ENCODE results near the gene TMPRSS13. TPM values are rescaled to one million over a fixed set of nuclear protein-coding genes. Genes with fewer than 3 reads are reported as not detected.

The TMPRSS13 gene
- total and polyA plus RNA-seq, 2 donors from 2014 or later = 1.2 to 1.9 TPM

GRCh38 chr11:117892651-117893050 is 36.6 kb downstream of the TMPRSS13 start:
- Histone ChIP-seq H3K36me3 (ENCODE audit: control insufficient read depth in 2 of 3, insufficient read depth in 3 of 3, low read length in 3 of 3) (no peaks in the 10 kb centered on the region), H3K27ac (ENCODE audit: low read depth in 2 of 2, low read length in 2 of 2) (no peak overlapping the region), H3K9ac (ENCODE audit: low read length in 3 of 3) (no peak overlapping the region), H3K27me3 (ENCODE audit: control insufficient read depth, insufficient read depth, low read length) (no peaks in the 10 kb centered on the region), H3K4me1 (ENCODE audit: control insufficient read depth in 2 of 3, insufficient read depth in 2 of 3, low read depth in 1 of 3, low read length in 3 of 3) (no peaks in the 10 kb centered on the region), H3K4me3 (ENCODE audit: low read length in 3 of 3) (no peak overlapping the region), H3K9me3 (ENCODE audit: control insufficient read depth in 2 of 3, insufficient read depth in 1 of 3, low read length in 3 of 3) (peaks cover 0 to 4% (median 0%) of the 10 kb centered on the region in 3 donors)
- TF ChIP-seq CTCF (IDR thresholded peaks at IDR 0.05; ENCODE audit: borderline replicate concordance, extremely low read depth, insufficient read depth) = no peak
- intact Hi-C loops (cut with DNase I) = no loop called here
- DNase-seq (no peak), FAIRE-seq (no peak)

DNA sequence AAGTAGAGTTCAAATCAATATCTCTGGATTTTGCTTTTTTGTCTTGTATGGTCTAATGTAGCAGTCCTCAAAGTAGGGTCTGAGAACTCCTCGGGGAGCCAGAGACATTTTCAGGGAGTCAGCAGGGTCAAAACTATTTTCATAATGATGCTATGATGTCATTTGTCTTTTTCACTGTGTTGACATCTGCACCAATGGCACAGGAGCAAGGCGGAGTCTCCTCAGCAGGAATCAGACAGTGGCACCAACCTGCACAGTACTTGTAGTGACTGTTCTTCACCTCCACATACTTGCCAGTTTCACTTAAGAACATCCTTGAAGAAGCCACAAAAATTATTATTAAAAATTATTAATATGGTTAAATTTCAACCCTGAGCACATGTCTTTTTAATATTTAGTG is 37.8 kb downstream of the TMPRSS13 start:
- H3K4me3 ChIP-seq (ENCODE audit: low read length in 3 of 3) = no peak overlapping the region
- no peak overlapping the region for H3K27ac ChIP-seq (ENCODE audit: low read depth in 2 of 2, low read length in 2 of 2)
- intact Hi-C loops (cut with DNase I) = no loop called here

DNA sequence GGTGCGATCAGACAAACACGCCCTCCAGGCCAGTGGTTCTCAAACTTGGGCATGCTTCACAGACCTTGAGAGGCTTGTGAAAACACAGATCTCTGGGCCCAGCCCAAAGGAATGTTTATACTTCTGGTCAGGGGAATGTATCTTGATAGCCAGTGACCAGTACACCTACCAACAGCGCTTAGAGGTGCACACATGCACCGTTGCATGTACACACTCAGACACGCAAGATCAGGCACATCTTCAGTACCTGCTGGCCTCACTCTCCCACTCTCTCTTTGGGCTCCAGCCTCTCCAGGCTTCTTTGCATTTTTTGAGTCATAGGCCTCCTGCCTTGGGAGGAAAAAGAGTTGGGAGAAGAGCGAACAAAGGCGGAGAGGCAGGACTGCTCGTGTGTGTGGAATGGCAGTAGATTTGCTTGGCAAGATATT is 41.0 kb downstream of the TMPRSS13 start:
- no peaks in the 10 kb centered on the region for H3K36me3 ChIP-seq (ENCODE audit: control insufficient read depth in 2 of 3, insufficient read depth in 3 of 3, low read length in 3 of 3)
- no peaks in the 10 kb centered on the region for H3K4me1 ChIP-seq (ENCODE audit: control insufficient read depth in 2 of 3, insufficient read depth in 2 of 3, low read depth in 1 of 3, low read length in 3 of 3)
- H3K9ac ChIP-seq (ENCODE audit: low read length in 3 of 3) = no peak overlapping the region
- H3K4me3 ChIP-seq (ENCODE audit: low read length in 3 of 3) = no peak overlapping the region
- no peaks in the 10 kb centered on the region for H3K27me3 ChIP-seq (ENCODE audit: control insufficient read depth, insufficient read depth, low read length)
- TF ChIP-seq CTCF (IDR thresholded peaks at IDR 0.05; ENCODE audit: borderline replicate concordance, extremely low read depth, insufficient read depth) = no peak
- intact Hi-C loops (cut with DNase I) = no loop called here
- DNase-seq (peak in 4 of 5 donors; percentile 45 to 51 (median 49)), FAIRE-seq (no peak)
- H3K27ac ChIP-seq (ENCODE audit: low read depth in 2 of 2, low read length in 2 of 2) = no peak overlapping the region
- peaks cover 0 to 4% (median 0%) of the 10 kb centered on the region in 3 donors for H3K9me3 ChIP-seq (ENCODE audit: control insufficient read depth in 2 of 3, insufficient read depth in 1 of 3, low read length in 3 of 3)

More for the DNA sequence above, 37.8 kb downstream of the TMPRSS13 start:
- peaks cover 0 to 4% (median 0%) of the 10 kb centered on the region in 3 donors for H3K9me3 ChIP-seq (ENCODE audit: control insufficient read depth in 2 of 3, insufficient read depth in 1 of 3, low read length in 3 of 3)
- H3K36me3 ChIP-seq (ENCODE audit: control insufficient read depth in 2 of 3, insufficient read depth in 3 of 3, low read length in 3 of 3) = no peaks in the 10 kb centered on the region
- no peaks in the 10 kb centered on the region for H3K4me1 ChIP-seq (ENCODE audit: control insufficient read depth in 2 of 3, insufficient read depth in 2 of 3, low read depth in 1 of 3, low read length in 3 of 3)
- no peak for TF ChIP-seq CTCF (IDR thresholded peaks at IDR 0.05; ENCODE audit: borderline replicate concordance, extremely low read depth, insufficient read depth)
- H3K27me3 ChIP-seq (ENCODE audit: control insufficient read depth, insufficient read depth, low read length) = no peaks in the 10 kb centered on the region
- no peak for DNase-seq
- H3K9ac ChIP-seq (ENCODE audit: low read length in 3 of 3) = no peak overlapping the region
- FAIRE-seq = no peak

Data from kidney (tissue), 14 donors.